Prostate gland (tissue), 2 donors: Measurements from ENCODE around the gene ACACB.

ENCODE experiments used
- POLR2A ChIP-seq: fragments of 450-650 bp; IDR thresholded peaks from one replicate; pipeline ENCODE4 v1.6.1; 2016; ENCODE audit warnings: antibody characterized with exemption, mild to moderate bottlenecking
- POLR2AphosphoS5 ChIP-seq: sonication (generic); formaldehyde crosslinking; IDR thresholded peaks from one replicate; pipeline ENCODE4 v1.6.1; 2017; ENCODE audit warnings: antibody characterized with exemption
- TF ChIP-seq, protein P1 (sequence below), 4 experiments: fragments of 200-600 bp in 2 of 4; fragments of 450-650 bp in 2 of 4; sonication (generic) in 2 of 4; IDR thresholded peaks; 1 replicate in 3 of 4; 2 replicates in 1 of 4; pipeline ENCODE4 v1.5.1; 2016 to 2019; ENCODE audit warnings: antibody characterized with exemption in 4 of 4, mild to moderate bottlenecking in 2 of 4, moderate library complexity in 2 of 4

DNA sequence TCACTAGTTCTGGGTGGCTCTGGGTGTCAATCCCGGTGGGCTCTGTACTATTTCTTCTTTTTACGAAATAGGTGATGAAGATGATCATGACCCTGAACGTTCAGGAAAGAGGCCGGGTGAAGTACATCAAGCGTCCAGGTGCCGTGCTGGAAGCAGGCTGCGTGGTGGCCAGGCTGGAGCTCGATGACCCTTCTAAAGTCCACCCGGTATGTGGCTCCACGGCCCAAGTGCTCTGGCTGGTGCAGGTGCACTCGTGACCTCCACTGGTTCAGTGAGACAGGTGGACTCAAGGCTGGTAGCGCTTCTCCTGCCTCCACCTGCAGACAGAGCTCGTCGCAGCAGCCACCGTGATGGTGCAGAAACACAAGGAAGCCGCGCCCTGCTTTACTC is 85.1 kb downstream of the ACACB start:
- TF ChIP-seq, protein P1, sequence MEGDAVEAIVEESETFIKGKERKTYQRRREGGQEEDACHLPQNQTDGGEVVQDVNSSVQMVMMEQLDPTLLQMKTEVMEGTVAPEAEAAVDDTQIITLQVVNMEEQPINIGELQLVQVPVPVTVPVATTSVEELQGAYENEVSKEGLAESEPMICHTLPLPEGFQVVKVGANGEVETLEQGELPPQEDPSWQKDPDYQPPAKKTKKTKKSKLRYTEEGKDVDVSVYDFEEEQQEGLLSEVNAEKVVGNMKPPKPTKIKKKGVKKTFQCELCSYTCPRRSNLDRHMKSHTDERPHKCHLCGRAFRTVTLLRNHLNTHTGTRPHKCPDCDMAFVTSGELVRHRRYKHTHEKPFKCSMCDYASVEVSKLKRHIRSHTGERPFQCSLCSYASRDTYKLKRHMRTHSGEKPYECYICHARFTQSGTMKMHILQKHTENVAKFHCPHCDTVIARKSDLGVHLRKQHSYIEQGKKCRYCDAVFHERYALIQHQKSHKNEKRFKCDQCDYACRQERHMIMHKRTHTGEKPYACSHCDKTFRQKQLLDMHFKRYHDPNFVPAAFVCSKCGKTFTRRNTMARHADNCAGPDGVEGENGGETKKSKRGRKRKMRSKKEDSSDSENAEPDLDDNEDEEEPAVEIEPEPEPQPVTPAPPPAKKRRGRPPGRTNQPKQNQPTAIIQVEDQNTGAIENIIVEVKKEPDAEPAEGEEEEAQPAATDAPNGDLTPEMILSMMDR (IDR thresholded peaks at IDR 0.05), result no peak
- TF ChIP-seq POLR2AphosphoS5 (no peak), POLR2A (no peak)
